NCI-H2029 (cell line): ENCODE data around the gene CCDC3.
A peak's percentile ranks its signal among the peaks of the same experiment; 100 is the strongest.

ENCODE experiments used
- DNase-seq: peaks from one replicate; lab custom pipeline; 2025; lab: John Stamatoyannopoulos, UW

Gene CCDC3

DNA sequence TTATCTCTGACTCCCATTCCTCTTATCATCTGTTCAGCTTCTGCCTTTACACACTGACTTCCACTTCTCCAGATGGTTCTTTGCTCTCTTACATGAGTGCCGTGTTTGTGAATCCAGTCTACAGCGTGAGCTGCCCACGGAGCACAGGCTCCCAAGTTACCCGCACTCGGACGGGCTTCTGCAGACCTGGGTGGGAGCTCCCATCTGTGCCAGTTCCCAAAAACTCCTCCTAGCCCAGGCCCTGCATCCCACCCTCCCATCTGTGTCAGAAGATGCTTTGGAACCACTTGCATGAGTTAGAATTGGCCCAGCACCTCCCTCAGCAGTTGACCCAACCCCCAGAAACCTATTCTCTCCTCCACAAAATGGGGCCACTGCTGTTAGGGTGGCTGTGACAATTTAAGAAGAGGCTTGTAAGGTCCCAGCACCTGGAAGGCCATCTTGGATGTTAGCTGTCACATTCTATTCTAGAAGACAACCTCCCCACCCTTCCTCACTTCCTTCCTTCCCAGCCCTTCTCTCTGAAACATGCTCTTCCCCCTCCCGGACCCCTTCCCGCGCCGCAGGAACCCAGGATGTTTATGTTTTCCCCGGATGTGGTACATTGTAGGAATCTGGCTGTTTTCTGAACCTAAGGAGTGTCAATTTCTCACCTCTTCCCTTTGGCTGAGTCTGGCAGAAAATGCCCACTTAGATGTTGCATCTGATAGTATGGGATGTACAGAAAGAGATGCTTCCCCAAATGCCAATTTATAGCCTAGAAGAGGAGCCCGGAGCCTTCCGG, 79.2 kb downstream of the CCDC3 start:
- DNase-seq: no peak

DNA sequence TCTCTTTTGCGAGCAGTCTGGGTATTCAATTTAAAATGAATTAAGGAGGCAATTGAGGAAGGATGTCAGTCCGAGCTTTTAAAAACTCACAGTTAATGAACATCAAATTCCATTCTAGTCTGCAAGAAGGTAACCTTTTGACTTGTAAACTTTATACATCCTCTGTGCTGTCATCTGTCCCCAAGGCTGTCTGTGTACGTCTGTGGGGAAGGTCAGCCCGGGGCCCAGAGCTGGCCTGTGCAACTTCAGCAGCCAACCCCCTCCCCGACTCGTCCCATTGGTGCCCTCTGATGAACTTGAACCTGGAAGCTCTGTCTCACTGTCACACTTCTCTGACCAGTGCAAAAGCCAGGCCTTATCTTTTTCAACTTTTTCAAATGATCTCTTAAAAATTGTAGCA, 80.3 kb downstream of the CCDC3 start:
- DNase-seq: no peak

DNA sequence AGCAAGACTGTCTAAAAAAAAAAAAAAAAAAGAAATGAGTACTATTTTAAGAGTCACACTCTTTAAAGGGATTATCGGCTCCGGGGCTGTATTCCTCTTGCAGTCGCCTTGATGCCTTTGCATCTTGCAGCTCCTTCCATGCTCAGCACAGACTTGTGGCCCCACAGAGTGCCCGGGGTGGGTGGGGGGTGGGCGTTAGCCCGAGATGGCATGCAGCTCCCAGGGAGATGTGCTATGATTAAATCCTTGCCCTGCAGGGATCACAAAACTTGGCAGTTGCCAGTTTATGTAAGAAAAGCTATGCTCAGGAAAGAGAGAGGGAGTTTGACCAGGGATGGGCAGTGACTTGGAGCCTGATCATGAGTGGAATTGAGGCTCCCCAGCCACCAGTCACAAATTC, 81.9 kb downstream of the CCDC3 start:
- no peak for DNase-seq

DNA sequence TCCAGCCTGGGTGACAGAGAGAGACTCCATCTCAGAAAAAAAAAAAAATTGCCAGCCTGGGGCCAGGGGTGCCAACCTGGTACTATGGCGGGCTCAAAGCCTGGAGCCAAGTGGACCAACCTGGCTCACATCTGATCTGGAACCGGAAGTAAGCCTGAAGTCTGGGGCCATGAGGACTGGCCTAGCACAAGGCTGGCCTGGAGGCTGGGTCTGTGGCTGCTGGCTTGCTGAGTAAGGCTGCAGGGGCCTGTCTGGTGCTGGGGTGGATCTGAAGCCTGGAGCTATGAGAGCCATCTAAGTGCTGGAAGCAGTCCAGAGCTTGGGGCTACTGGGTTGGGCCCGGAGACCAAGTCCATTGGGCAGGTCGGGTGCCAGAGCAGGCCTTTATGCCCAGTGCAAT, 84.9 kb downstream of the CCDC3 start:
- DNase-seq: no peak

DNA sequence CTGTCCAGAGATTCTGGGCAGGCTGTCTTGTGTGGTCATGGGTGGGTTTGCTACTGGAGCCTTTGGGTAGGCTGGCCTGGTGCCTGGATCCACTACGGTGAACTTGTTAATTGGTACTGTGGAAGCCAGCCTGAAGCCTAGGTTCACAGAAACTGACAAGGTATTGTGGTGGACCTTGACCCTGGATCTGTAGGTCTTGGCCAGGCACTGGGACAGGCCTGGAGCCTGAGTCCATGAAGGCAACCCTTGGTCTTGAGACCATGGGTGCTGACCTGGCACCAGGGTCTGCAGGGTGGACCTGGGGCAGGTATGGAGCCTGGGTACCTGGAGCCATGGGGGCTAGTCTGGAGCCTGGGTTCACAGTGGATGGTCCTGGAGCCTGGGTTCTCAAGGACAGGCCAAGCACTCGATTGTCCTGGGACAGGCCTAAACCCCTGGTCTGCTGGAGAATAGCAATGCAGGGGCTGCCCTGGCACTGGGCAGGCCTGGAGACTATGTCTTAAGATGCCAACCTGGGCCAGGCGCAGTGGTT, 85.8 kb downstream of the CCDC3 start:
- no peak for DNase-seq

DNA sequence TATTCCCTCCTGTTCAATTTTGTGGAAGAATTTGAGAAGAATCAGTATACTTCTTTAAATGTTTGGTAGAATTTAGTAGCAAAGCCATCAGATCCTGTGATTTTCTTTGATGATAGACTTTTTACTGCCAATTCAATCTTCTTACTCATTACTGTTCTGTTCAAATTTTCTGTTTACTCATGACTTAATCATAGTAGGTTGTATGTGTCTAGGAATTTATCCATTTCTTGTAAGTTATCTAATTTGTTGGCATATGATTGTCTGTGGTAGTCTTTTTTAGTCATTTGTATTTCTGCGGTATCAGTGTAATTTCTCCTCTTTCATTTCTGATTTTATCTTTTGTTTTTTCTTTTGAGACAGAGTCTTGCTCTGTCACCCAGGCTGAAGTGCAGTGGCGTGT, 87.4 kb downstream of the CCDC3 start:
- DNase-seq: no peak

GRCh38 chr10:12911795-12912194, 89.7 kb downstream of the CCDC3 start:
- no peak for DNase-seq

- DNase-seq: no peak
Observed at GRCh38 chr10:12910835-12911234, 90.7 kb downstream of the CCDC3 start.

DNA sequence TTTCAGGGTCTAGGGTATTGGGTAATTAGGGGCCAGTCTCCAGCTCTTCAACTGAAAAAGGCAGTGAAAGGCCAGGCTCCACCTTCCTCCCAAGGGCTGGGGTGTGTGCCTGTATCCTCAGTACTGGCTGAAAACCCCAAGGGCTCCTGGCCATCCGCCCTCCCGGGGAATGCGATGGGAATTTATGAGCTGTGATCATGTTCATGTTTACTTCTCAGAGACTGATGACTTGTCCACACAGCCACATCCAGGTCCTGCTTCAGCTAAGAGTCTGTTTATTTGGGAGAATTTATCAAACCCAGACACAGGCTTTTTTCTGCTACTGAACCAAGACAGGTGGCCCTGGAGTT, 91.7 kb downstream of the CCDC3 start:
- DNase-seq: no peak

- no peak for DNase-seq
Observed at GRCh38 chr10:12909182-12909835, 92.2 kb downstream of the CCDC3 start.

GRCh38 chr10:12908773-12909172, 92.7 kb downstream of the CCDC3 start:
- no peak for DNase-seq

GRCh38 chr10:12907656-12908055, 93.9 kb downstream of the CCDC3 start:
- DNase-seq: no peak

GRCh38 chr10:12906051-12906541, 95.4 kb downstream of the CCDC3 start:
- no peak for DNase-seq

DNA sequence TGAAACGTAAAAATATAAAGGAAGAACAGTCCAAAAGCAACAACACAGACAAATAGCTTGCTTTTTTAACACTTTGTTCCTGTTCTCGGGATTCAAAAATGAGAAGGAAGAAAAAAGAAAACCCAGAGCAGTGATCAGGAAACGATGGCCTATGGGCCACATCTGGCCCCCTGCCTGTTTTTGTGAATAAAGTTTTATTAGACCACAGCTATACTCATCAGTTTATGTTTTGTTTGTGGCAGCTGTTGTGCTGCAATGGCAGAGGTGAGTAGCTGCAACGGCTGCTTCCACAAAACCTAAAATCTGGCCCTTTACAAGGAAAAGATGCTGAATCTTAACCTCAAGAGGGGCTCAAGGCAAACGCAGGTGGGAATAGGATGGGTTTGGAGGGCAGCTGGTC, 96.4 kb downstream of the CCDC3 start:
- DNase-seq: no peak

DNA sequence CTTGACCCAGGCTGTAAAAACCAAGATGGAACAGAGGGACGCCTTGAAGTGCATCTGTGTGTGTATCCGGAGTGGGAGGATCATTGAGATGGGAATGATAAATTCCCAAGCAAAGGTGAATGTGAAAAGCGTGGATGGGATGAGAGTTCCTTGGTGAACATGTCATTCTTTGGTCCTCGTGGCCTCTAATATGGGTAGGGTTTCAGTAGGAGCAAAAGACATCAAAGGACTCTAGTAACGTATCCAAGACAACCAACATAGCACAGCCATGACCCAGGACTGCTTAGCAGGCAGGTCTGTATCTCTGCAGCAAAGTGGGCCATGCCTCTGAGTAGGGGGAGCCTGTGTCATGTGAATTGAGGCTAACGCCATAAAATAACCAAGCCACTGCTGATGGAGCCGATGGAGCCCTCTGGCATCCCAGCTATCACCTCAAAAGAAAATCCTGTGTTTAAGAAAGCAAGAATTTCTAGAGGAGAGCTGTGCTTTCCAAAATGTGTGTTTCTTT, 98.6 kb downstream of the CCDC3 start:
- DNase-seq: no peak

GRCh38 chr10:12902135-12902572, 99.4 kb downstream of the CCDC3 start:
- DNase-seq: peak; percentile 3

DNA sequence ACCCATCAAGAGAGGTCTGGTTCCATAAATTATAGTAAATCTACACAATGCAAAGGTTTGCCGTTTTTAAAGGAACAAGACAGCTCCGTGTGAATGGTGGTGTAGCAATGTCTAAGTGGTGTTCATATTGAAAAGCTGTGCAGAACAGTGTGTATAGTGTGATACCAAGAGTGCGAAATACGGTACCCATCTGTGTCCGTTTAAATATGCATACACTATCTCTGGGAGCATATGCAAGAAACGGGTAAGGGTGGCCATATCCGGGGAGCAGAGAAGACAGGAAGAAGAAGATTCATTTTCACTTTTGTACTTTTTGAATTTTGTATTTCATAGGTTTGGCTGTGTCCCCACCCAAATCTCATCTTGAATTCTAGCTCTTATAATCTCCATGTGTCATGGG, 102.0 kb downstream of the CCDC3 start:
- DNase-seq: no peak

- no peak for DNase-seq
Observed at GRCh38 chr10:12898271-12898670, 103.2 kb downstream of the CCDC3 start.

DNA sequence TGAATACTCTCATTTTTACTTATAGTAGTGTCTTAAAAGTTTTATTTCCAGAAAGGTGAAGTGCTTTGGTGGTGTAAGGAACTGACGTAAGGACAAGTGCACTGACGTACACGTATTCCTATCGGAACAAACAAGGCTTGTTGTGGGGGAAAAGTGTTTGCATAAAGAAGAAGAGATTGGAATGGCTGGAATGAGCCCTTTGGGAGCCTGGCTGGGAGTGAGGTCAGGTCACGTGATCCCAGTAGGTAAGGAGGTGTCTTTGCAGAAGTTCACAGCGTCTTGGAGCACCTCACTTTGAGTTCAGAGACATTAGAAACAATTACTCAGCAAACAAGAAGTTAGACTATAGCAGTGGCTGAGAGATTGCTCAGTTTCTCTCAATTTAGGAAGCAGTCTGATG, 104.2 kb downstream of the CCDC3 start:
- no peak for DNase-seq

GRCh38 chr10:12896251-12896650, 105.3 kb downstream of the CCDC3 start:
- DNase-seq: no peak

- DNase-seq: no peak
Observed at GRCh38 chr10:12892924-12893323, 108.6 kb downstream of the CCDC3 start.

- no peak for DNase-seq
Observed at GRCh38 chr10:12890958-12891357, 110.6 kb downstream of the CCDC3 start.

DNA sequence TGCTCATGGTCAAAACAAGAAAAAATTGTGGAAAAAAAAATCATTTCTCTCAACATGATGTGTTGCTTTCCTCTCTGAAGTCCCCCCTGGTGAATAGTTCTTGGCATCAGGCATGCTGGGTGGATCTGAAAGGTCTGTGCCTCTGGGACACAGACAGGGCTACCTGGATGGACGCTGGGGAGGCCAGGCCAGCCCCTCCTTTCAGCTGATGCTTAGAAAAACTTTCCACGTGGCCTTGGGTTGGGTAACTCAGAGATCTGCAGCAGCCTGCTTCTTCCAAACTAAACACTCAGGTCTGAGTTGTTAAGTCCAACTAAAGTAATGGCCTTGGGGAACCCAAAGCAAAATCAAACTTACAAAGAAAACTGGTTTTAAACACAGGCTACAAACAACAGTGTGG, 113.0 kb downstream of the CCDC3 start:
- DNase-seq: no peak
